Liver (tissue), 9 donors: Measurements from ENCODE around the gene RUFY1. TPM values are rescaled to one million over a fixed set of nuclear protein-coding genes. Genes with fewer than 3 reads are reported as not detected.

Experiments used
- DNase-seq: peaks from one replicate; pipeline ENCODE4 v3.0.0-alpha.2; 2017; ENCODE audit warnings: low spot score
- H3K27ac ChIP-seq, 2 donors: one replicate each; pipeline ENCODE4 v1.7.0; 2013; ENCODE audit warnings: inconsistent platforms in 2 of 2, low read length in 2 of 2, control low read depth in 1 of 2, low read depth in 1 of 2, mild to moderate bottlenecking in 1 of 2
- H3K27me3 ChIP-seq, 4 donors: one replicate each; pipeline versions ENCODE4 v1.6.1 to v1.7.0; 2013; ENCODE audit warnings: low read length in 3 of 4, inconsistent platforms in 1 of 4, mild to moderate bottlenecking in 1 of 4, moderate library complexity in 1 of 4; ENCODE audit not compliant: control insufficient read depth in 4 of 4, insufficient read depth in 4 of 4
- H3K36me3 ChIP-seq, 4 donors: one replicate each; pipeline versions ENCODE4 v1.6.1 to v1.7.0; 2013; ENCODE audit warnings: low read length in 3 of 4, mild to moderate bottlenecking in 3 of 4, low read depth in 1 of 4, moderate library complexity in 1 of 4; ENCODE audit not compliant: control insufficient read depth in 4 of 4, insufficient read depth in 3 of 4
- H3K4me1 ChIP-seq, 4 donors: one replicate each; pipeline versions ENCODE4 v1.6.1 to v1.7.0; 2013; ENCODE audit warnings: low read length in 3 of 4, mild to moderate bottlenecking in 3 of 4, moderate library complexity in 1 of 4; ENCODE audit not compliant: control insufficient read depth in 4 of 4, insufficient read depth in 4 of 4
- H3K4me3 ChIP-seq, 3 donors: one replicate each; pipeline versions ENCODE4 v1.6.1 to v1.7.0; 2013; ENCODE audit warnings: low read length in 3 of 3, control low read depth in 1 of 3, low read depth in 1 of 3, mild to moderate bottlenecking in 1 of 3
- H3K9ac ChIP-seq, 2 donors: one replicate each; pipeline ENCODE4 v1.7.0; 2013; ENCODE audit warnings: low read length in 2 of 2, mild to moderate bottlenecking in 2 of 2, moderate library complexity in 2 of 2, control low read depth in 1 of 2, low read depth in 1 of 2
- H3K9me3 ChIP-seq, 4 donors: one replicate each; pipeline versions ENCODE4 v1.6.1 to v1.7.0; 2013; ENCODE audit warnings: low read length in 3 of 4; ENCODE audit not compliant: control insufficient read depth in 4 of 4
- EGR1 ChIP-seq, 2 donors: IDR thresholded peaks; 2 replicates each; pipeline ENCODE4 v1.6.1; 2016 to 2018; ENCODE audit warnings: antibody characterized with exemption in 2 of 2, low read depth in 2 of 2
- FOXA1 ChIP-seq: IDR thresholded peaks from 2 replicates; pipeline ENCODE4 v1.6.1; 2016; ENCODE audit warnings: antibody characterized with exemption
- FOXA2 ChIP-seq: IDR thresholded peaks from 2 replicates; pipeline ENCODE4 v1.6.1; 2016; ENCODE audit warnings: antibody characterized with exemption
- GABPA ChIP-seq, 2 donors: IDR thresholded peaks in 1 of 2; conservative IDR thresholded peaks in 1 of 2; 2 replicates each; pipeline ENCODE4 v1.6.1; 2016; ENCODE audit warnings: antibody characterized with exemption in 2 of 2, mild to moderate bottlenecking in 1 of 2, moderate library complexity in 1 of 2
- HNF4A ChIP-seq, 2 donors: conservative IDR thresholded peaks; 2 replicates each; pipeline ENCODE4 v1.6.1; 2016; ENCODE audit warnings: antibody characterized with exemption in 2 of 2, mild to moderate bottlenecking in 2 of 2
- HNF4G ChIP-seq: IDR thresholded peaks from 2 replicates; pipeline ENCODE4 v1.6.1; 2016; ENCODE audit warnings: antibody characterized with exemption
- JUND ChIP-seq, 2 donors: IDR thresholded peaks; 2 replicates each; pipeline ENCODE4 v1.6.1; 2016; ENCODE audit warnings: antibody characterized with exemption in 2 of 2
- NR2F2 ChIP-seq: IDR thresholded peaks from 2 replicates; pipeline ENCODE4 v1.6.1; 2016; ENCODE audit warnings: antibody characterized with exemption
- RAD21 ChIP-seq, 2 donors: IDR thresholded peaks; 2 replicates each; pipeline ENCODE4 v1.6.1; 2016; ENCODE audit warnings: antibody characterized with exemption in 2 of 2, mild to moderate bottlenecking in 2 of 2
- RXRA ChIP-seq, 2 donors: IDR thresholded peaks; 2 replicates each; pipeline ENCODE4 v1.6.1; 2017 to 2018; ENCODE audit warnings: antibody characterized with exemption in 2 of 2, mild to moderate bottlenecking in 1 of 2
- SP1 ChIP-seq: IDR thresholded peaks from 2 replicates; pipeline ENCODE4 v1.6.1; 2018; ENCODE audit warnings: antibody characterized with exemption, mild to moderate bottlenecking
- TAF1 ChIP-seq: conservative IDR thresholded peaks from 2 replicates; pipeline ENCODE4 v1.6.1; 2016; ENCODE audit warnings: antibody characterized with exemption, mild to moderate bottlenecking
- YY1 ChIP-seq: IDR thresholded peaks from 2 replicates; pipeline ENCODE4 v1.6.1; 2016; ENCODE audit warnings: antibody characterized with exemption, mild to moderate bottlenecking
- WGBS: extraction: QIAGEN DNeasy Blood & Tissue Kit; methylation state at CpG from one replicate; pipeline ENCODE4 v1.1.7; 2013; 5-methylcytosine and 5-hydroxymethylcytosine counted together
- polyA plus RNA-seq, 2 donors: library from polyadenylated mRNA; stranded (reverse) in 1 of 2; unstranded in 1 of 2; fragments of 200-250 nt in 1 of 2; fragments of >200 nt in 1 of 2; fragmentation: Nextera tagmentation in 1 of 2; extraction: Ambion mirVana in 1 of 2; gene quantifications; one replicate each; pipeline versions ENCODE4 v1.2.1 to v1.2.3, GENCODE V29; 2013 to 2015
- total RNA-seq, 2 donors: library from RNA; depleted of rRNA; stranded (reverse); fragments of >200 nt; gene quantifications; one replicate each; pipeline ENCODE4 v1.2.3, GENCODE V29; 2014
- TF ChIP-seq, protein P1 (sequence below): IDR thresholded peaks from 2 replicates; pipeline ENCODE4 v1.6.1; 2016; ENCODE audit warnings: antibody characterized with exemption
- TF ChIP-seq, protein P2 (sequence below): IDR thresholded peaks from 2 replicates; pipeline ENCODE4 v1.6.1; 2016; ENCODE audit warnings: antibody characterized with exemption
- TF ChIP-seq, protein P3 (sequence below): fragments of 150-350 bp; IDR thresholded peaks from 2 replicates; pipeline ENCODE4 v1.5.1; 2017; ENCODE audit warnings: improper control_type of control experiment, low read depth, low read length; ENCODE audit not compliant: missing input control
- TF ChIP-seq, protein P4 (sequence below): IDR thresholded peaks from 2 replicates; pipeline ENCODE4 v1.6.1; 2016; ENCODE audit warnings: antibody characterized with exemption
- TF ChIP-seq, protein P5 (sequence below): IDR thresholded peaks from 2 replicates; pipeline ENCODE4 v1.6.1; 2016; ENCODE audit warnings: antibody characterized with exemption, mild to moderate bottlenecking
- donor health status: healthy.
- donor health status: healthy.
- donor health status: healthy.
- donor health status: healthy.
- donor health status: healthy.

RUFY1 gene
- total and polyA plus RNA-seq, 4 donors = 11.6 to 25.2 (median 18.3) TPM

DNA sequence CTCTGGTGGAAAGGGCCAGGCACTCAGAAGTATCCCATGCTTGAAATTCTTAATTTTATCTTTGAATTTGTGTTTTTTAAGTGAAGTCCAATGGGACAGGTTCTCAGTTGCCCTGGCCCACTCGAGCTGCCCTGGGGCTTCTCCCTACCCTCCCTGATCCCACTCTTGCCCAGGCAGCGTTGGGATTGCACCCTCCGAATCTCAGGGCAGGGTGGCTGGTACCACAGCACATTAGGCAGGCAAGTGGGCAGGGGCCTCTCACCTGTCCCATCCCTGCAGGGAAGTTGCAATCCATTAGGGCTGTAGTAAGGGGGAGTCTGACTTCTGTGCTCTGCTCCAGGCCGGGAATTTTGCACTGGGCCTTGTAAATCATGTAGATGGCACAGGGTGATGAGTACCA lies 2.7 kb downstream of the RUFY1 start (continued):
- no peak for TF ChIP-seq RAD21 (IDR thresholded peaks at IDR 0.05)
- TF ChIP-seq SP1 = no peak

DNA sequence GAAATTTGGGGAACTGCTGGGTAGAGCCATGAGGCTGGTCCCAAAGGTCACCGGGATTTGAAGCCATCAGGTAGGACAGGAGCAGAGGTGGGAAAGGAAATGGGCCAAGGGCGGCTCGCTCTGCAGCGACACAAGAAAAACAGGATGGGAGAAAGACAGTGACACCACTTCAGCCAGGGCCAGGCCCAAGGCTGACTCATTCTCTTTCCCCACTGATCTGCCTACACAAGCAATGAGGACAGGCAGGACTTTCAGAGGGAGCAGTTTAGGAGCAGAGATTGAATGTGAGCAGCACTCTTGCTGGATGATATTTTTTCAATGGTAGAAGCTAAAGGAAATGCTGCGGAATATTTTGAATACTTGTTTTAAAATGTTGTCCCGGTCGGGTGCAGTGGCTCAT lies 3.5 kb downstream of the RUFY1 start:
- H3K4me1 ChIP-seq = peaks cover 5 to 26% (median 8%) of the 10 kb centered on the region in 4 donors
- H3K36me3 ChIP-seq = no peaks in the 10 kb centered on the region
- no peak overlapping the region for H3K4me3 ChIP-seq
- H3K27me3 ChIP-seq = no peaks in the 10 kb centered on the region
- H3K9ac ChIP-seq = no peak overlapping the region
- DNase-seq = no peak
- TF ChIP-seq, protein P1, sequence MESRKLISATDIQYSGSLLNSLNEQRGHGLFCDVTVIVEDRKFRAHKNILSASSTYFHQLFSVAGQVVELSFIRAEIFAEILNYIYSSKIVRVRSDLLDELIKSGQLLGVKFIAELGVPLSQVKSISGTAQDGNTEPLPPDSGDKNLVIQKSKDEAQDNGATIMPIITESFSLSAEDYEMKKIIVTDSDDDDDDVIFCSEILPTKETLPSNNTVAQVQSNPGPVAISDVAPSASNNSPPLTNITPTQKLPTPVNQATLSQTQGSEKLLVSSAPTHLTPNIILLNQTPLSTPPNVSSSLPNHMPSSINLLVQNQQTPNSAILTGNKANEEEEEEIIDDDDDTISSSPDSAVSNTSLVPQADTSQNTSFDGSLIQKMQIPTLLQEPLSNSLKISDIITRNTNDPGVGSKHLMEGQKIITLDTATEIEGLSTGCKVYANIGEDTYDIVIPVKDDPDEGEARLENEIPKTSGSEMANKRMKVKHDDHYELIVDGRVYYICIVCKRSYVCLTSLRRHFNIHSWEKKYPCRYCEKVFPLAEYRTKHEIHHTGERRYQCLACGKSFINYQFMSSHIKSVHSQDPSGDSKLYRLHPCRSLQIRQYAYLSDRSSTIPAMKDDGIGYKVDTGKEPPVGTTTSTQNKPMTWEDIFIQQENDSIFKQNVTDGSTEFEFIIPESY = no peak
- TF ChIP-seq EGR1 (IDR thresholded peaks at IDR 0.05; ENCODE audit: low read depth in 2 of 2) = no peak
- TF ChIP-seq RAD21 (IDR thresholded peaks at IDR 0.05) = no peak
- no peak for TF ChIP-seq FOXA1
- TF ChIP-seq, protein P2, sequence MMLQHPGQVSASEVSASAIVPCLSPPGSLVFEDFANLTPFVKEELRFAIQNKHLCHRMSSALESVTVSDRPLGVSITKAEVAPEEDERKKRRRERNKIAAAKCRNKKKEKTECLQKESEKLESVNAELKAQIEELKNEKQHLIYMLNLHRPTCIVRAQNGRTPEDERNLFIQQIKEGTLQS = no peak
- TF ChIP-seq TAF1 = no peak
- TF ChIP-seq SP1 = no peak
- TF ChIP-seq JUND (IDR thresholded peaks at IDR 0.05) = no peak
- TF ChIP-seq, protein P3, sequence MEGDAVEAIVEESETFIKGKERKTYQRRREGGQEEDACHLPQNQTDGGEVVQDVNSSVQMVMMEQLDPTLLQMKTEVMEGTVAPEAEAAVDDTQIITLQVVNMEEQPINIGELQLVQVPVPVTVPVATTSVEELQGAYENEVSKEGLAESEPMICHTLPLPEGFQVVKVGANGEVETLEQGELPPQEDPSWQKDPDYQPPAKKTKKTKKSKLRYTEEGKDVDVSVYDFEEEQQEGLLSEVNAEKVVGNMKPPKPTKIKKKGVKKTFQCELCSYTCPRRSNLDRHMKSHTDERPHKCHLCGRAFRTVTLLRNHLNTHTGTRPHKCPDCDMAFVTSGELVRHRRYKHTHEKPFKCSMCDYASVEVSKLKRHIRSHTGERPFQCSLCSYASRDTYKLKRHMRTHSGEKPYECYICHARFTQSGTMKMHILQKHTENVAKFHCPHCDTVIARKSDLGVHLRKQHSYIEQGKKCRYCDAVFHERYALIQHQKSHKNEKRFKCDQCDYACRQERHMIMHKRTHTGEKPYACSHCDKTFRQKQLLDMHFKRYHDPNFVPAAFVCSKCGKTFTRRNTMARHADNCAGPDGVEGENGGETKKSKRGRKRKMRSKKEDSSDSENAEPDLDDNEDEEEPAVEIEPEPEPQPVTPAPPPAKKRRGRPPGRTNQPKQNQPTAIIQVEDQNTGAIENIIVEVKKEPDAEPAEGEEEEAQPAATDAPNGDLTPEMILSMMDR = no peak
- no peak for TF ChIP-seq GABPA (IDR thresholded peaks at IDR 0.05 in 1 of 2, conservative IDR thresholded peaks at IDR 0.05 in 1 of 2)
- TF ChIP-seq, protein P4, sequence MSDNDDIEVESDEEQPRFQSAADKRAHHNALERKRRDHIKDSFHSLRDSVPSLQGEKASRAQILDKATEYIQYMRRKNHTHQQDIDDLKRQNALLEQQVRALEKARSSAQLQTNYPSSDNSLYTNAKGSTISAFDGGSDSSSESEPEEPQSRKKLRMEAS = no peak
- no peak for TF ChIP-seq YY1
- TF ChIP-seq RXRA (IDR thresholded peaks at IDR 0.05) = no peak
- TF ChIP-seq HNF4A (conservative IDR thresholded peaks at IDR 0.05) = no peak
- TF ChIP-seq HNF4G = no peak
- no peak for TF ChIP-seq FOXA2
- 92% methylated on average over 7 of the region's 7 CpGs for WGBS
- no peaks in the 10 kb centered on the region for H3K9me3 ChIP-seq
- no peak overlapping the region for H3K27ac ChIP-seq

DNA sequence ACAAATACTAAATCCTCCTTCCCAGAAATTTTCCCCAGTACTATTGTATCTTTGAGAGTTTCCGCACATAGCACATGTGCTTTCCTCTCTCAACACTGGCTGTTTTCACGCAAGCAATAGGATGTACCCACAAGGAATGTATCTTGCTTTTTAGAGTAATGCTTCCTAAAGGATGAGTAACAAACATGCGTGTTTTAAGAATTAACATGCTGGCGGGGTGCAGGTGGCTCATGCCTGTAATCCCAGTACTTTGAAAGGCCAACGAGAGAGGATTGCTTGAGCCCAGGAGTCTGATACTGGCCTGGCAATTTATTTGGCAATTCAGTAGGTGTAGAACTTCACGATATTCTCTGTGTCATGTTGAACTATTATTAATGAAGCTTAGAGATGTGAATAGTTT lies 4.6 kb downstream of the RUFY1 start:
- no peaks in the 10 kb centered on the region for H3K36me3 ChIP-seq
- no peak overlapping the region for H3K27ac ChIP-seq
- no peaks in the 10 kb centered on the region for H3K27me3 ChIP-seq
- no peak for TF ChIP-seq NR2F2
- TF ChIP-seq, protein P5, sequence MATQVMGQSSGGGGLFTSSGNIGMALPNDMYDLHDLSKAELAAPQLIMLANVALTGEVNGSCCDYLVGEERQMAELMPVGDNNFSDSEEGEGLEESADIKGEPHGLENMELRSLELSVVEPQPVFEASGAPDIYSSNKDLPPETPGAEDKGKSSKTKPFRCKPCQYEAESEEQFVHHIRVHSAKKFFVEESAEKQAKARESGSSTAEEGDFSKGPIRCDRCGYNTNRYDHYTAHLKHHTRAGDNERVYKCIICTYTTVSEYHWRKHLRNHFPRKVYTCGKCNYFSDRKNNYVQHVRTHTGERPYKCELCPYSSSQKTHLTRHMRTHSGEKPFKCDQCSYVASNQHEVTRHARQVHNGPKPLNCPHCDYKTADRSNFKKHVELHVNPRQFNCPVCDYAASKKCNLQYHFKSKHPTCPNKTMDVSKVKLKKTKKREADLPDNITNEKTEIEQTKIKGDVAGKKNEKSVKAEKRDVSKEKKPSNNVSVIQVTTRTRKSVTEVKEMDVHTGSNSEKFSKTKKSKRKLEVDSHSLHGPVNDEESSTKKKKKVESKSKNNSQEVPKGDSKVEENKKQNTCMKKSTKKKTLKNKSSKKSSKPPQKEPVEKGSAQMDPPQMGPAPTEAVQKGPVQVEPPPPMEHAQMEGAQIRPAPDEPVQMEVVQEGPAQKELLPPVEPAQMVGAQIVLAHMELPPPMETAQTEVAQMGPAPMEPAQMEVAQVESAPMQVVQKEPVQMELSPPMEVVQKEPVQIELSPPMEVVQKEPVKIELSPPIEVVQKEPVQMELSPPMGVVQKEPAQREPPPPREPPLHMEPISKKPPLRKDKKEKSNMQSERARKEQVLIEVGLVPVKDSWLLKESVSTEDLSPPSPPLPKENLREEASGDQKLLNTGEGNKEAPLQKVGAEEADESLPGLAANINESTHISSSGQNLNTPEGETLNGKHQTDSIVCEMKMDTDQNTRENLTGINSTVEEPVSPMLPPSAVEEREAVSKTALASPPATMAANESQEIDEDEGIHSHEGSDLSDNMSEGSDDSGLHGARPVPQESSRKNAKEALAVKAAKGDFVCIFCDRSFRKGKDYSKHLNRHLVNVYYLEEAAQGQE = no peak
- no peak for TF ChIP-seq FOXA2
- no peak for TF ChIP-seq HNF4A (conservative IDR thresholded peaks at IDR 0.05)
- TF ChIP-seq, protein P1 = no peak
- no peak for TF ChIP-seq HNF4G
- no peak for TF ChIP-seq SP1
- no peak for TF ChIP-seq TAF1
- TF ChIP-seq FOXA1 = no peak
- TF ChIP-seq JUND (IDR thresholded peaks at IDR 0.05) = no peak
- no peak for TF ChIP-seq EGR1 (IDR thresholded peaks at IDR 0.05; ENCODE audit: low read depth in 2 of 2)
- no peak for TF ChIP-seq RXRA (IDR thresholded peaks at IDR 0.05)
- TF ChIP-seq RAD21 (IDR thresholded peaks at IDR 0.05) = no peak
- no peak for TF ChIP-seq YY1
- no peak overlapping the region for H3K9ac ChIP-seq
- DNase-seq = no peak
- WGBS = 96% methylated on average over 6 of the region's 6 CpGs
- H3K4me3 ChIP-seq = no peak overlapping the region
- H3K4me1 ChIP-seq = peaks cover 3 to 25% (median 9%) of the 10 kb centered on the region in 4 donors
- H3K9me3 ChIP-seq = no peaks in the 10 kb centered on the region
